ENCODE measurements around the gene PCBD1. TPM values are rescaled to one million over a fixed set of nuclear protein-coding genes. Genes with fewer than 3 reads are reported as not detected.

The PCBD1 gene
- total RNA-seq, 1 donor from 2014 or later = 36.8 TPM

DNA sequence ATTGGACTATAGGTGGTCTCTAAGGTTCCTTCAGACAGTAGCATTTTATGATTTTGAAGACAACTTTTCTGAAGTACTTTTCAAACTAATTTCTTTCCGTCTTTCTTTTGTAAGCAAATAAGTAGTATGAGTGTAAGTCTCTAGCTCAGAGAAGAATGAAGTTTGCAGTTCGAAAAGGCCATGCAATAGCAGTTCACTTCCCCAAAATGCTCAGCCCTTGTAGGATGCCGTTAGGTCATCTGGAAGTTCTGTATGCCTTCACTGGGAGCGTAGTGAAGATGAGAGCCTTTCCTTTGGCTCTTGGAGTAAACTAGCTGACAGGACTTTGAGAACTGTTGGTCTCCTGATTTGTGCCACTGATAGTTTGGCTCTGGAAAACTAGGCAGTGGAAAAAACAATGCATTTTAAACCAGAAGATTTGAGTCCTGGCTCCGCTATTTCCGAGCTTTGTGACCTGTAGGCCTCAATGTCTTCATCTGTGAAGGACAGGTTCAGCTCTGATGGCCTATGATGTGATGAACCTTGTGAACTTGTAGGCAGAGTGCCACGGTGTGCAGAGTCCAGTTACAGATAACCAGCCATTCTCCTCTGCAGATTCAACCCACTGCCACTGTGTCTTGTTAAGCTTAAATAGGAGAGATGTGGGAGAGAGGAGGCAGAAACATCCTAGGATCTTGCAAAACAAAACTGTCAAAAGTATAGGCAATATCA, 53.8 kb downstream of the PCBD1 start:
- no peak overlapping the region for H3K27ac ChIP-seq
- H3K4me1 ChIP-seq = peaks cover 10% of the 10 kb centered on the region
- TF ChIP-seq POLR2AphosphoS5 (IDR thresholded peaks at IDR 0.05; ENCODE audit: insufficient read depth in 1 of 2, low read depth in 1 of 2) = no peak
- TF ChIP-seq, protein P1, sequence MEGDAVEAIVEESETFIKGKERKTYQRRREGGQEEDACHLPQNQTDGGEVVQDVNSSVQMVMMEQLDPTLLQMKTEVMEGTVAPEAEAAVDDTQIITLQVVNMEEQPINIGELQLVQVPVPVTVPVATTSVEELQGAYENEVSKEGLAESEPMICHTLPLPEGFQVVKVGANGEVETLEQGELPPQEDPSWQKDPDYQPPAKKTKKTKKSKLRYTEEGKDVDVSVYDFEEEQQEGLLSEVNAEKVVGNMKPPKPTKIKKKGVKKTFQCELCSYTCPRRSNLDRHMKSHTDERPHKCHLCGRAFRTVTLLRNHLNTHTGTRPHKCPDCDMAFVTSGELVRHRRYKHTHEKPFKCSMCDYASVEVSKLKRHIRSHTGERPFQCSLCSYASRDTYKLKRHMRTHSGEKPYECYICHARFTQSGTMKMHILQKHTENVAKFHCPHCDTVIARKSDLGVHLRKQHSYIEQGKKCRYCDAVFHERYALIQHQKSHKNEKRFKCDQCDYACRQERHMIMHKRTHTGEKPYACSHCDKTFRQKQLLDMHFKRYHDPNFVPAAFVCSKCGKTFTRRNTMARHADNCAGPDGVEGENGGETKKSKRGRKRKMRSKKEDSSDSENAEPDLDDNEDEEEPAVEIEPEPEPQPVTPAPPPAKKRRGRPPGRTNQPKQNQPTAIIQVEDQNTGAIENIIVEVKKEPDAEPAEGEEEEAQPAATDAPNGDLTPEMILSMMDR (IDR thresholded peaks at IDR 0.05) = no peak
- TF ChIP-seq POLR2A (IDR thresholded peaks at IDR 0.05) = no peak
- no peaks in the 10 kb centered on the region for H3K27me3 ChIP-seq
- no peaks in the 10 kb centered on the region for H3K36me3 ChIP-seq
- no peak overlapping the region for H3K4me3 ChIP-seq
- H3K9me3 ChIP-seq = no peaks in the 10 kb centered on the region
- DNase-seq (ENCODE audit: extremely low spot score in 2 of 2) = no peak
- intact Hi-C loops (cut with DNase I) = no loop called here

DNA sequence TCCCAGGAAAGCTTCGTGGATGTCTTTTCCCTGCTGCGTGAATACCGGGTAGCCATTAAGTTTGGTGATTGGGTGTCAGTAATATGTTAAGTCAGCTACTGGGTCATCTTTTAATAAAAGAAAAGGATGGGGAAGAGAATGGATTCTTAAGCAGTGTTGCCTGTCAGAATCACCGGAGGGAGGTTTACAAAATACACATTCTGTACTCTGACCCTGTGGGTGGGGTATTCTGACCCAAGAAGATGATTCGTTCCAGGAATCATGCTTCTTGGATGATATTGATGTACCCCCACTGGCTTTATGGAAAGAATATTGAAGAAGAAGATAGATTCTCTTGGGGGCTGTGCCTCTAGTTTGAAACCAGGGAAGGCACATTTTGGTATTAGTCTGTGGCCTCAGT, 54.3 kb downstream of the PCBD1 start:
- Histone ChIP-seq H3K4me1 (peaks cover 15% of the 10 kb centered on the region), H3K27ac (no peak overlapping the region), H3K4me3 (no peak overlapping the region), H3K27me3 (no peaks in the 10 kb centered on the region), H3K36me3 (no peaks in the 10 kb centered on the region), H3K9me3 (no peaks in the 10 kb centered on the region)
- TF ChIP-seq, protein P1 (IDR thresholded peaks at IDR 0.05) = no peak
- no peak for TF ChIP-seq POLR2AphosphoS5 (IDR thresholded peaks at IDR 0.05; ENCODE audit: insufficient read depth in 1 of 2, low read depth in 1 of 2)
- no peak for TF ChIP-seq POLR2A (IDR thresholded peaks at IDR 0.05)
- DNase-seq (ENCODE audit: extremely low spot score in 2 of 2) = no peak
- intact Hi-C loops (cut with DNase I) = no loop called here

DNA sequence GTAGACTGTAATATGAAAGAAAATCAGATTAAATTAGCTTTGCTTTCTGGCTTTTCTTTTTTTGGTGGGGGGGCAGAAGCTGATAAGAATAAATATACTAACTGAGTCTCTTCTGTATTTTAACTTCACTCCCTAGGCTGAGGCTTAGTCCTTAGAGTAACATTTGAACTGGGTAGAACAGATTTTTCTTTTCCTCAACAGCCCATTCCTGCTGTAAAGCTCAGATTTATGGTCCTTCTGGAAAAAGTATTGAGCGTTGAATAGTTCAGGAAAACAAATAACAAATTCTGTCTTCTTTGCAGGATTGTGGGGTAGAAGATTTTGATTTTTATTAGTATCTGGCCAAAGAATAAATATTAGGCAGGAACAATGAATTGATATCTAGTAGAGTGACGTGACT, 54.8 kb downstream of the PCBD1 start:
- Histone ChIP-seq H3K9me3 (no peaks in the 10 kb centered on the region), H3K36me3 (no peaks in the 10 kb centered on the region), H3K27me3 (no peaks in the 10 kb centered on the region), H3K4me1 (peaks cover 19% of the 10 kb centered on the region), H3K4me3 (no peak overlapping the region), H3K27ac (no peak overlapping the region)
- TF ChIP-seq, protein P1 (IDR thresholded peaks at IDR 0.05) = no peak
- TF ChIP-seq POLR2A (IDR thresholded peaks at IDR 0.05) (no peak), POLR2AphosphoS5 (IDR thresholded peaks at IDR 0.05; ENCODE audit: insufficient read depth in 1 of 2, low read depth in 1 of 2) (no peak)
- no peak for DNase-seq (ENCODE audit: extremely low spot score in 2 of 2)
- intact Hi-C loops (cut with DNase I) = no loop called here

Other genes with a start within 250 kb of the PCBD1 start
- gene ADAMTS14, start 216.1 kb downstream of the PCBD1 start, total RNA-seq = not detected
- not detected for gene TBATA, start 103.2 kb downstream of the PCBD1 start, total RNA-seq
- 33.1 TPM for gene SGPL1, start 72.6 kb downstream of the PCBD1 start, total RNA-seq

Measured in vagina (tissue), 2 donors.